Kidney tubule cell (primary cell): ENCODE data around the gene SLC6A1.

Experiments used
- DNase-seq: peaks from one replicate; pipeline ENCODE4 v3.0.0-alpha.2; 2018; ENCODE audit warnings: low spot score

SLC6A1 gene

GRCh38 chr3:11020764-11021163, 28.2 kb downstream of the SLC6A1 start:
- DNase-seq, result no peak

DNA sequence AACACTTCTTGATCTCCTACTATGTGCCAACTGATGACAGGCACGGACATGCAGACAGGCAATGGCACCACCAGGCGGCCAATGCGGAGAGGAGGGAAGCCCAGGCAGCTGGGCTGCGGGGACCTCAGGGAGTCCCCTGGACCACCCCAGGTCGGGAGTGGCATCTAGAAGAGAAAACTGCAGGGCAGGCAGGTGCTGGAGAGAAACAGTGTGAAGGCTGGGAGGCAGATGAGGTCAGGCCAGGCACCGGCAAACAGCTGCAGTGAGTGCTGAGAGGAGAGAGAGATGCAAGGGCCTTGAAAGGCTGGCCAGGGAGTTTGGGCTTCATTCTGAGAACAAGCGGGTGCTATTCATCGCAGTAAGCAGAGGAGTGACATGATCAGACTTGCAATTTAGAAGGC, 29.1 kb downstream of the SLC6A1 start:
- DNase-seq, result no peak

- DNase-seq, result no peak
Observed at GRCh38 chr3:11022115-11022514, 29.6 kb downstream of the SLC6A1 start.

- no peak for DNase-seq
Observed at GRCh38 chr3:11024181-11024580, 31.6 kb downstream of the SLC6A1 start.

GRCh38 chr3:11029948-11030347, 37.4 kb downstream of the SLC6A1 start:
- no peak for DNase-seq

GRCh38 chr3:11033871-11034270, 41.3 kb downstream of the SLC6A1 start:
- no peak for DNase-seq

DNA sequence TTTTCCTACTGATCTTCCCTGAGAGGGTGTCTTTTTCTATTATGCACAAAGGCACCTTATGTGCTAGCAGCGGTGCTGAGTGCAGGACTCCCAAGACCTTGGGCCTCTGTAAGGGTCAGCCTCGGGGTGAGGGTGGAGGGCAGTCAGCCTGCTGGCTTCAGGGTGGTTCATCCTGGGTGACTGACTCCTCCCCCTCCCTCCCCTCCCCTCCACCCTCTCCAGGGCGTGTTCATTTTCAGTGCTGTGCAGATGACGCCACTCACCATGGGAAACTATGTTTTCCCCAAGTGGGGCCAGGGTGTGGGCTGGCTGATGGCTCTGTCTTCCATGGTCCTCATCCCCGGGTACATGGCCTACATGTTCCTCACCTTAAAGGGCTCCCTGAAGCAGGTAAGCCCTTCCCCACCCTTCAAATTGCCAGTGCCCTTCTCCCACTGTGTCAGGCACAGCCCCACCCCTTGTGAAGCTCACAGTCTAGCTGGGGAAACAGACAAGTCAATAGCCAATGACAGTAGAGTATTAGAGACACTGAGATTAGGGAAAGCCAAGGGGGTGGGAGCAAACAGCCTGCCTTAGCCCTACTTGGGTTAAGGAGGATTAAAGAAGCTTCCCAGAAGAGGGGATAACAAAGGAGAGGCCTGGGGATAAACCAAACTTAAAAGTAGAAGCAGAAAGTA, 41.9 kb downstream of the SLC6A1 start:
- DNase-seq, result no peak

GRCh38 chr3:11035757-11036505, 43.4 kb downstream of the SLC6A1 start:
- no peak for DNase-seq

- DNase-seq, result no peak
Observed at GRCh38 chr3:11037241-11037873, 44.8 kb downstream of the SLC6A1 start.

GRCh38 chr3:11037976-11038375, 45.4 kb downstream of the SLC6A1 start:
- DNase-seq, result no peak

GRCh38 chr3:11045536-11045935, 53.0 kb downstream of the SLC6A1 start:
- DNase-seq, result no peak

- DNase-seq, result peak; percentile 5
Observed at GRCh38 chr3:11047500-11047899, 55.0 kb downstream of the SLC6A1 start.

GRCh38 chr3:11050666-11051323, 58.2 kb downstream of the SLC6A1 start:
- no peak for DNase-seq

GRCh38 chr3:11053926-11054503, 61.5 kb downstream of the SLC6A1 start:
- no peak for DNase-seq

- DNase-seq, result no peak
Observed at GRCh38 chr3:11054739-11055438, 62.3 kb downstream of the SLC6A1 start.

- no peak for DNase-seq
Observed at GRCh38 chr3:11055496-11055895, 62.9 kb downstream of the SLC6A1 start.

DNA sequence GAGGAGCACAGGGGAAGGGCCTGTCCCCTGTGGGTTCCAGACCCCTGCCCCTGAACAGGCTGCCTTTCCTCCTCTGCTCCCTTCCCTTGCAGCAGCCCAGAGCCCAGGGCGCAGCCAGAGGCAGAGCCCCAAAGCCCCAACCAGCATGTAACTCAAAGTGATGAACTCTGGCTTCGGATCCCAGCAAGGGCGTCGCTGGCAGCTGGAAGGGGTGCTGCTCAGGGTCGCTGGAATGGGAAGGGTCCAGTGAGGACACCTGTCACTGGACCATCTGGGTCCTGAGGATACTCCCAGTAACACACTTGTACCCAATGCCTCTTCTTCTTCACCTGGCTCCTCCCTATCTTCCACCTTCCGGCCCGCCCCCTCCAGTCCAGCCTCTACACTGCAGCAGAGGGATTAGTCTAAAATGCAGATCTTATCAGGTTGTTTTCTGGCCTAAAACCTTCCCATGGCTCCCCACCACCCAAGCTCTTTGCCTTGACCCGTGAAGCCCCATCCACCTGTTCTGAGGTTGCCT, 64.0 kb downstream of the SLC6A1 start:
- DNase-seq, result no peak

DNA sequence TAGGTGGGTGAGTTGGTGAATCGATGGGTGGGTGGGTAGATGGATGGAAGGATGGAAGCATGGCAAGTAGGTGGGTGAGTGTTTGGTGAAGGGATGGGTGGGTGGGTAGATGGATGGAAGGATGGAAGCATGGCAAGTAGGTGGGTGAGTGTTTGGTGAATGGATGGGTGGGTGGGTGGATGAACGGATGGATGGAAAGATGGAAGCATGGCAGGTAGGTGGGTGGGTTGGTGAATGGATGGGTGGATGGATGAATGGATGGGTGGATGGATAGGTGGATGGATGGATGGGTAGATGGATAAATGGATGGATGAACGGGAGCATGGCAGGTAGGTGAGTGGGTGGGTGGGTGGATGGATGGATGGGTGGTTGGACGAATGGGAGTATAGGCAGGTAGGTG, 65.1 kb downstream of the SLC6A1 start:
- no peak for DNase-seq

DNA sequence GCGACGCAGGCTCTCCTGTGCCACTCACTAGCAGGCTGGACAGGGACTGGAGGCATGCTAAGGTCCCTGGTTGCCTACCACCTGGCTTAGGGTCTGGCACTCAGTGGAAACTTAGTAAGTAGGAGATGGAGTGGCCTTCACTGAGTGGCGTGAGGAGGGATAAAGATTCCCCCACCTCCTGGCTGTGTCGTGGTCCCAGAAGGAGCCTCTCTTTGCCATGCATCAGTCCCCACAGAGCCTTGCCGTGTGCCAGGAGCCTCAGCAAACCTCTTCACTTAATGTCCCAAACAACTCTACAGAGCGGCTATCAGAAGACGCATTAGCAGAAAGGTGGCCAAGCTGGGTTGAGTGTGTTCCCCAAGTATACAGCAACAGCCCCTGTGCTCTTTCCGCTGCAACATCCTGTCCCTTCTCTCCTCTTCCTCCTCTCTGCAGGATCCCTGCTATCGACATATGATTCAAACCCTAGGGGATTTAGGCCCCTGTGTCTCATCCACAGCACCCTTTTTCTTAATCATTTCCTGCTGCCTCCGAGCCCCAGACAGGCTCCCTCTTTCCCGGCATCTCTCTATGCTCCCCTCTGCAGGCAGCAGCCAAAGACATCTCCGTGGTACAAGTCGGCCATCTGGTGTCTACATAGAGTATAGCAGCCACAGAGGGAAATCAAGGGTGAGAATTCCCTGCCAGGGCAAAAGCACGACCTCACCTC, 66.7 kb downstream of the SLC6A1 start:
- peak; percentile 78 for DNase-seq

DNA sequence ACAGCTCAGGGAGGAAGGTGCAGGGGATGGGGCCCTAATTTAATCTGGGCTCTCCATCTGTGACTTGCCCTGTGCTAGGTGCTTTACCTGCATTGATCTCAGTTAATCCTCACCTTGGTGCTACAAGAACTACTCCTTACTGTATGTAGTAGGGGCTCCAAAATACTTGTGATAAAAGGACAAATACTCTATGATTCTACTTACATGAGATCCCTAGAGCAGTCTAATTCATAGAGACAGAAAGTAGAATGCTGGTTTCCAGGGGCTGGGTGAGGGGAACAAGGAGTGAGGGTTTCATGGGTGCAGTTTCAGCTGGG, 67.2 kb downstream of the SLC6A1 start:
- no peak for DNase-seq
